SHP77 treated with DMSO at 0.1 percent for 48 hours (cell line): ENCODE data around the gene CTAGE15.
"Not testable (repeated sequence)": the region's sequence is repeated elsewhere in the genome, so short reads cannot be mapped to it uniquely, and the experiment has no call there.

ENCODE experiments used
- DNase-seq: peaks from one replicate; lab custom pipeline; 2025; lab: John Stamatoyannopoulos, UW

CTAGE15 gene, protein sequence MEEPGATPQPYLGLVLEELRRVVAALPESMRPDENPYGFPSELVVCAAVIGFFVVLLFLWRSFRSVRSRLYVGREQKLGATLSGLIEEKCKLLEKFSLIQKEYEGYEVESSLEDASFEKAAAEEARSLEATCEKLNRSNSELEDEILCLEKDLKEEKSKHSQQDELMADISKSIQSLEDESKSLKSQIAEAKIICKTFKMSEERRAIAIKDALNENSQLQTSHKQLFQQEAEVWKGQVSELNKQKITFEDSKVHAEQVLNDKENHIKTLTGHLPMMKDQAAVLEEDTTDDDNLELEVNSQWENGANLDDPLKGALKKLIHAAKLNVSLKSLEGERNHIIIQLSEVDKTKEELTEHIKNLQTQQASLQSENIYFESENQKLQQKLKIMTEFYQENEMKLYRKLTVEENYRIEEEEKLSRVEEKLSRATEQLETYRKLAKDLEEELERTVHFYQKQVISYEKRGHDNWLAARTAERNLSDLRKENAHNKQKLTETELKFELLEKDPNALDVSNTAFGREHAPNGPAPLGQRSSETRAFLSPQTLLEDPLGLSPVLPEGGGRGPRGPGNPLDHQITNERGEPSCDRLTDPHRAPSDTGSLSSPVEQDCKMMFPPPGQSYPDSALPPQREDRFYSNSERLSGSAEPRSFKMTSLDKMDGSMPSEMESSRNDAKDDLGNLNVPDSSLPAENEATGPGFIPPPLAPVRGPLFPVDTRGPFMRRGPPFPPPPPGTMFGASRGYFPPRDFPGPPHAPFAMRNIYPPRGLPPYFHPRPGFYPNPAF

DNA sequence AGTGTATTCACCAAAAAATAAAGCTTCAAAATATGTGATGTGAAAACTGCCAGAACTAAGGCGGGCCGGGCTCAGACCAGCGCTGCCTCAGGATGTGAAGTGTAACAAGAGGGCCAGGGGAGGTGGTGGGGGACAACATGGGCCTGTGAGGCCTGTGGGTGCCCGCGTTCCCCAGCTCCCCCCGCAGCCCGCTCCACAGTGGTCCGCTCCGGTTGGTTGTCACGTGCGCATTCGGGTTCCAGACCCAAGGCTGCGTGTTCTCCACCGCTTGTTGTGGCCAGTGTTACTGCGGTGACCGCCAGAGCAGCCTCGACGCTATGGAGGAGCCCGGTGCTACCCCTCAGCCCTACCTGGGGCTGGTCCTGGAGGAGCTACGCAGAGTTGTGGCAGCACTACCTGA is at the start of gene CTAGE15:
CTAGE15 (plus strand) TSS at position 301 of the 400 bp plus-strand sequence; CDS start at position 318, 17 bp downstream.
- not testable (repeated sequence) for DNase-seq

DNA sequence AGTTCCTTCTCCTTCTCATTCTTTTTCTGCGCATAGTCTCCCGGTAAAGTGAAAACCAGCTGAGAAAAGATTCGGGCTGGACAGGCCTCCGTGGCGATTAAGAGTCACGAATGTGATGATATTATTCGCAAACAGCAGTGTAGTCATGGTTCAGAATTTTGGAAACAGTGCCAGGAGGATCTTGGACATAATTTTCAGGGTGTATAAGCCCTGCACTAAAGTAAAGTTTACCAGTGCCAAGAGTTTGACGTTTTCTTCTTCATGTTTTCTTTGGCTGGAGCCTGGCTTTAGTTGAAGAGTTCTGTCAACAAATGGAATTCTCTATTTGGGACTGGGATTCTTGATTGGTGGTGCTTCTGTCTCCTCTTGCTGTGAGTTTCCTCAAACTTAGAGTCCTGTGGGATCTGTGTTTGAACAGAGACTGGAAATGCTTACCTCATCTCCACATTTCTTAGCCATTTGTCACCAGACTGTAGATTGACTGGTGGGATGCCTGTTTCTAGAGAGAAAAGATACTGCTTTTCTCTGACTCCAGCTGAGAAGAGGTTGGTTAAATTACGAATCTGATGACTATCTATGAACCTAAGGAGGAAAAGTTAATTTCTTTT is 49.2 kb upstream of the CTAGE15 start:
- not testable (repeated sequence) for DNase-seq

DNA sequence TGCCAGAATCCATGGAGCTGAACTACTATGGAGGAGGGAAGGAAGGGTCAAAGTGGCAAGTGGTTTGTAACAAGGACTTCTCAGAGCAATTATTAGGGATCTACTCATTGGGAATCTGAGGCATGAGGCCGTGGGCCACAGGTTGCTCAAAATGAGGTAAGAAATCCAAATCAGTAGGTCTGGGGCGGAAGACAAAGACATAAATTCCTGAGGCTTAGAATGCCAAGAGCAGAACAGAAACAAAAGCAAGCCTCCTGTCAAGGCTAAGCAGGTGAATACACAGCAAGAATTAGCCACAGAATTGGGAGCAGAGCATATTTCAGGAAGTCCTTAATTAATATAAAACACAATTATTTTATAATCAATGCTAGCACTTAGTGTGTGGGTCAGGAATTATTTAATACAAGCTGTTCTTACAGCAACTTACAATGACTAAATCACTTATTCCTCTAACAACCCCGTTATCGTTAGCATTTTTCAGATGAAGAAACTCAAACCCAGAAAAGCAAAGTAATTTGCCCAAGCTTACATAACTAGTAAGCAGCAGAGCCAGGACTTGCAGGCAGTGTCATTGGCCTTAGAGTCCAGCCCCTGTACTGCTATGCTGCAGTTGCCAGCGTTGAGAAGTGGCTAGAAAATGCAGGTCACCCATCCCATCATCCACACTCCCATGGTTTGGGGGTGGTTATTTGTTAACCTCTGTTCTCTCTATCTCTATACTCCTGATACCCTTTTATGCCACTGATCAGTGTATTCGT is 40.3 kb upstream of the CTAGE15 start:
- DNase-seq, result not testable (repeated sequence)

DNA sequence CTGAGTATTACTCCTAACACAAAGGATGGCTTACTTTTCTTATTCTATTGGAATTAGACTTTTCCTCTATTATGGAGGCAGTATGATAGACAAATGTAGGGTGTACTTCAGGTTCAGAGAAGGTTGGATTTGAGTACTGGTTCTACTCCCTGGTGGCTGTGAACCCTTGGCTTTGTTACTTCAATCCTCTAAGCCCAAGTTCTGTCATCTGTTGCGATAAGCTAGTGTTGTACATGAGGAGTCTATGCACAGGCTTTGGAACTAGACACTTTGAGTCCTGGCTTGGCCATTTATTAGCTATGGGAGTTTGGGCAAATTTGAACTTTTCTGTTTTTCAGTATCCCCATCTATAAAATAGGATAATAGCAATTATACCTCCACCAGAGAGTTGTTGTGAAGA is 39.7 kb upstream of the CTAGE15 start:
- DNase-seq, result not testable (repeated sequence)

DNA sequence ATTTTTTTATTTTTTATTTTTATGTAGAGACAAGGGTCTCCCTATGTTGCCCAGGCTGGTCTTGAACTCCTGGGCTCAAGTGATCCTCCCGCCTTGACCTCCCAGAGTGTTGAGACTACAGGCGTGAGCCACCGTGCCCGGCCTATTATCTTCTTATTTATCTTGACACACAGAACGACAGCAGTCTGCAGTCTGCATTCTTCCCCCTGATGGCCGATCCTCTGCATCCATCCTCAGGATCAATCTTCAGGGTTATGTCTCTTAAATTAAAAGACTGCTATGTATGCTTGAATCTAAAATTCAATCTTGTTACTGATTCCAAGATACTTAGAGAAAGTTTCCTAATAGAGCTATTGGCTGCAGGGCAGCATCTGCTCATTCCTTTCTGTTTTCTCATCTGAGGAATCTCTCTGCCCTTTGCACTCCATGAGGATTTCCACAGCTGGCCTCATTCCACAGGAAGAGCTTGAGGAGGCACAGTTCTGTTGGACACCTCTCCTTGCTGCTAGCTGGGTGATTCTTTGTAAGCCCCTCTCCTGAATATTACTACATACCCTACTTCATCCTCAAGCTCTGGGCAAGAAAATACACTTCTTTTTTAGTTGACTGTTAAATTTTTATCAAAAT is 38.3 kb upstream of the CTAGE15 start:
- not testable (repeated sequence) for DNase-seq

DNA sequence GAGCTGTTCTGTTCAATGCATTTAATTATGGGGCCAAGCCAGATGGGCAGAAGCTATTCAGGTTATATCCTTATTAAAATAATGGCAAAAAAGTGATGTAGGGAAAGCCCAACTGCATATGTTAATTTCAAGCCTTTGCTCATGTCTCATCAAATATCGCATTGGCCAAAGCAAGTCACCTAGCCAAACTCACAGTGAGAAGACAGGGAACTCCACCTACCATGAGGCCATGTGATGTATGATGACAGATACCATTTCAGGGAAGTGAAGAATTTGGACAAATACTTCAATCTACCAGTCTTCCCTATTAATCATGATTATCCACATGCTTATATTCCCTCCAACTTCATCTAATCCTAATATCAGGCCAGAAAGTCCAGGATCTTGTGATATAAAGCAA is 35.2 kb upstream of the CTAGE15 start:
- not testable (repeated sequence) for DNase-seq

DNA sequence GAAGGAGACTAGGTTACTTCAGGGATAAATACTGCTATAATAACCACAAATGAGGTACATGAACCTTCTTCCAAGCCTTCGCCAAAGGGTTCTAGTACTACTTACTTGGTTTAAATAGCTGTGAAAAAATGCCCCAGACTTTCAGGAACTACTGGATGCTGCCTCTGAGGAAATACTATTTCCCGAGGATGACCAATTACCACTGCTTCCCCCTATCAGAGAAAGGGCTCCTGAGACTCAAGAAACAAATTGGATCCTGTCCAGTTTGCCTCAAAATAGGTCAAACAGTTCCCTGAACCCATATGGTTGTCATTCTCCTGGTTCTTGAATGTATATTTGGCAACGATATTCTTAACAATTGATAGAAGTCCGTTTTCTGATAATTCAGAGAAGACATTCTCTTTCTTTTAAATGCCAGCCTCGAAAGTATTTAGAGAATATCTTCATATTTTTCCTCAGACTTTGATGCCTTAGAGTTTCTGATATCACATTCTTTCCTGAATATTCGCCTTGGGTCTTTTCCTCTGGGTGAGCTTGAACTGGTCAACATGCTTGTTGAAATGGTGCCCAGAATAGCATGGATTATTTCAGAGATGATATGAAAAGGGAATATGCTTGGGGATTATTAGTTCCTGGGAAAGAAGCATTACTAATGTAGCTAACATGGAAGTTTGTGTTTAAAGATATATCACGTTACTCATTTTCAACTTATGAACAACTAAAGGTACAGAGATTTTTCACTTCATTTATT is 28.1 kb upstream of the CTAGE15 start:
- not testable (repeated sequence) for DNase-seq

DNA sequence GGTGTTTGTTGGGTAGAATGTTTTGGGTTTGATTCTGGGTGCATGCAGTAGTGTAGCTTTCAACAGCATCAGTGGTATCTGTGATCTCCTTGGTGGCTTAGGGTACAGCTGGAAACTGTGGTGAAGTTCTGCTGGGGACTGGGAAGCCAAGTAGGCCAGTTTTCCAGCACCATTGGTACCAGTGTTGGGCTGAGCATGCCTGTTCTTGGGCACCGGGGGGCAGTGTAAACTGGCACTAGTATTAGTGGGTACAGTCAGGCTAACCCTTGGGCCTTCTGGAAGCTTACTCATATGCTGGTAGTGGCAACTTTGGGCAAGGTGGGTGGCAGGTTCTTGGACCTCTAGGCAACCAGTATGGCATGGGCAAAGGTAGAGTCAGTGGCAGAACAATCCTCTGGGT is 15.6 kb upstream of the CTAGE15 start:
- not testable (repeated sequence) for DNase-seq

DNA sequence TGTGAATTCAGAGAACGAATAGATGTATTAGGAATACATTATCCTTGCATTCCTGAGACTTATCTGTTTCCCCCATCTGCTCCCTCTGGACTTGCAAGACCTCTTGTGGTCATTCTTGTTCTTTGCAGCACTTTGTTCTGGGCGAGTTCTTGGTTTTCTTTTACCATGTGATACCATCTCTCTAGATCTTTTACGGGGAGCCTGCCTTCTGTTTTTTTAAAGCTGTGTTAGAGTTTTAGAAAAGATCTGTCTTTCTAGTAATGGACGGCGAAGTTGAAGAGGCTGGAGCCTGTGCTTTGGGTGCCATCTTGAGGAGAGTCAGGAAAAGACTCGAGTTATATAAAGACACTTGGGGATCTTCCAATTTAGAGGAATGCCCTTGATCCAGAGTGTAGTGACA is 8.3 kb upstream of the CTAGE15 start:
- not testable (repeated sequence) for DNase-seq

DNA sequence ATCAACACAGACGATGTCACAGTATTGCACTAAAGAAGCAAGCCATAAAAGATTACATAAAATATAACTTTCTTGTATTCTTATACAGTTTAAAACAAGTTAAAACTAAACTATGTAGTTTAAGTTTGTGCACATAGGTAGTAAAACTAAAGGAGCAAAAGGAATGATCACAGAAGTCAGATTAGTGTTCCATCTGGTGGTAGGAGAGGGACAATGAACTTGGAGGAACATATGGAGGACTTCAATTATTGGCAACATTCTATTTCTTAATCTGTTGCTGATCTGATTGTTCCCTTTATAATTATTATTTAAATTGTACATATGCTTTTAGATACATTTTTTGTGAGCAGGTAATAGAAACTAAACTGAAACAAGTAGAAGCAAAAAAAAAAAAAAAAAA is 5.6 kb upstream of the CTAGE15 start:
- not testable (repeated sequence) for DNase-seq

DNA sequence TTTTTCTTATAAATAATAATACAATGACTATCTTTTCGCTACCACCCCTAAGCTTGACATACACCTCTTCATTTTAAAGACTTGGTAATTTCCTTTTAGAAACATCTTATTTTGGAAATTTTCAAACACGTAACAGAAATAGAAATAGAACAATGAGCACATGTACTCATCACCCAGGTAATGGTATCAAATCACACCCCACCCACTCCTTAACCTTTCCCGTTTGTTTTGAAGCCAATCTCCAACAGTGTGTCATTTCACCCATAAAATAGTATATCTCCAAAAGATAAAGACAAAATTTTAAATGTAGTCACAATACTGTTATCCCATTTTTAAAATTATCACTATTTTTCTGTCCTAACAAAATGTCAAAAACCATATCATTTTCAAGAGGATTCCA is 16.6 kb downstream of the CTAGE15 start:
- not testable (repeated sequence) for DNase-seq

DNA sequence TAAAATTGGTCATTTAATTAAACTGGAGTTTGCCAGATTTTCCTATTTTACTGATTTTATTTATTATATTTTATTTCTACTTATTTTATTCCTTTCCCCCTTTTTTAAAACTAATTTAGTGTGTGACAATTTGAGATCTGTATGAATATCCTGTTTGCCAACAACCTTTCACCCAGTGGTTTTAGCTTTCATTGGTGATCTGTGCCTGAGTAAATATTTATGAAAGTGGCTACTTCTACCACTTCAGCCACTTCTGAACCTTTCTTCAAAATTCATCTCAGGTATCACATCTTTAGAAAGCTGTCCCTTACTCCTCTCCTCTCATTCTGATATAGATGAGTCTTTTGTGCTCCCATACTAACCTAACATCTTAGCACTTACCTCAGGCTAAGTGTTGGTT is 18.3 kb downstream of the CTAGE15 start:
- not testable (repeated sequence) for DNase-seq

DNA sequence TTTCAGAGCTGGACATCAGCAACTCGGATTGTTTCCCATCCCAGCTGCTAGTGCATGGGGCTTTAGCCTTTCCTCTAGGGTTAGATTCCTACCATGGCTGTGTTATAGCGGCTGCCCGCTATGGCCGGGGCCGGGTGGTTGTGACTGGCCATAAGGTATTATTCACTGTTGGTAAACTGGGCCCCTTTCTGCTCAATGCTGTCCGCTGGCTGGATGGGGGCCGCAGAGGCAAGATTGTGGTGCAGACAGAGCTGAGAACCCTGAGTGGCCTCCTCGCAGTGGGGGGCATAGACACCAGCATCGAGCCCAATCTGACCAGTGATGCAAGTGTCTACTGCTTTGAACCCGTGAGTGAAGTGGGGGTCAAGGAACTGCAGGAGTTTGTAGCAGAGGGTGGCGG is 26.5 kb downstream of the CTAGE15 start:
- not testable (repeated sequence) for DNase-seq

DNA sequence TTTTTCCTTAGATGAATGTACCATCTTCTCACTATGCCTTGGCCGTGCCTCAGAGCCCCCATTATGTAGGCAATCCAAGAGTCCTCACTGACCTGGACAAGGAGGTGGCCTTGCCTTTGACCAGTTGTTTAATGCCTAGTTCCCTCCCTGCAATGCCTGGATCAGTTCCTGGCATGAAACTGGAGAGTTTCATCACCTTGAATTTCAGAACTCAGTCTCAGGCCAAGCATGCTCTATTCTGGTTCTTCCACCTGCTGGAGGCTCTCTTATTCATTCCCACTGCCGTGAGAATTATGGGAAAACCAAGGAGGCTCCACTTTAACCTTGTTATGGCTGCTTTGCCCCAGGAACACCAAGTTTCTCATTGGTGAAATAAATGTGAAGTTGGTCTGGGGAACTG is 31.9 kb downstream of the CTAGE15 start:
- DNase-seq, result not testable (repeated sequence)

DNA sequence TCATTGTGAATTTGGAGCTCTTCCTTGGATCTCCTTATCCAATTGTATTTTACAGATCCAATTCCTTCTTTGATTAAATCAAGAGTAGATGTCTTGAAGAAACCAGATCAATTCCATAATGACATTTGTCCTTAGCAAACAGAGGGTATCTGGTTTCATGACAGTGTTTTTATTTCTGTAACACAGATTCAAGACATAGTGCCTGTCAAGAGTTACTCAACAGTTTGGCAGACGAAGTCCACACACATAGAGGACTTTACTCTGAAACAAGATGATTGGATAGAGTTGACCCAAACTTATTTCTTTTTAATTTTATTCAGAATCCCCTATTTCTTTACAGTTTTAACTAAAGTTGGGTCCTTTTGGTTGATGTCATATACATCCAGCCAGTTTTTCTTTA is 34.5 kb downstream of the CTAGE15 start:
- not testable (repeated sequence) for DNase-seq

DNA sequence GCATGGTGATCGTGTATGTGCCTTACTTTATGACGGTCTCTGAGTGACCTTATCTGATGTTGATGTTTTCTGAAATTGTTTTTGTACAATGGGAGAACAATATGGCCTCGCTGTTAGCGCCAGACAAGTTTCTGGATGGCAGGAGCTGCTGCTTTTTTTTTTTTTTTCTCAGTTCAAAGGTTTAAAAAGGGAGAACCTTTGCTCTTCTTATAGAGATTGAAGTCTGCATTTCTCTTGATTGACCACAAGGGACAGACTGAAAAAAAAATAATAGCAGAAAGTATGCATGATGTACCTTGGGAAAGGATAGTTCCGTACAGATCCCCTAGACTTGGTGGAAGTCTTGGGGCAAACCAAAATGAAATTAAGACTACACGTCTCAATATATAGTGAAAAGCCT is 43.9 kb downstream of the CTAGE15 start:
- DNase-seq, result not testable (repeated sequence)

DNA sequence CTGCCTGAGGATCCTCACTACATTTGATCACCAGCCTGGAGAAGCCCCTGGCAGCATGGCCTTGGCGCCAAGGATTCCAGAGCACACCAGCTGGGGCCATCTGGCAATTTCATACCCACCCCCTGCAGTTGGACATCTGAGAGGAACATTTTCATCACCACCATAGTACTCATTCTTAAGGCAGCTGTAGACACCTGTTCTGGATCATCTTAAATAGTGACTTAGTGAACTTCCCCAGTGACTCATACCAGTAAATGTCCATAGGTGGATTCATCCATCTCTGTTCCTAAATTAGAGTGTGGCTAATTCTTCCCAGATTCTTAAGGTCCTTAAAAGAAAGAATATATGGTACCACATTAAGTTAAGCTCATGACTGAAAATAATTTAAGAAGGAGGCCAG is 45.6 kb downstream of the CTAGE15 start:
- DNase-seq, result not testable (repeated sequence)

DNA sequence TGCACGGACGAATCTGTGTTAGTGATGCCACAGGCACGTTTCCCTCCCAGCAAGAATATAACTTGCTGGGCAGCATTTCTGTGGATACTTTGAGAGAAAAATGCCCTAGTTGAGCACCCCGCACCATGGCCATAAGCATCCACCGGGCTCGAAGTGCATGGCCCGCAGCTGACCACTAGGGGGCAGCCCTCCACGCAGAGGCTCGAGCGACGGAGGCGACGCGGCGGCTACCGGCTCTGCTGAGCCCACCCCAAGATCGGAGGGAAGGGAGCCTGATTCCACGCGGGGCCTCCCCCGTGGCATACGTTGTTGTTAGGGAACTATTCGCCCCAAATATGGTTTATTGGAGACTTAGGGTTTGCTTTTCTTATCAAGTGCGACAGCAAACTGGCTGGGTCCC is 48.5 kb downstream of the CTAGE15 start:
- DNase-seq, result not testable (repeated sequence)

DNA sequence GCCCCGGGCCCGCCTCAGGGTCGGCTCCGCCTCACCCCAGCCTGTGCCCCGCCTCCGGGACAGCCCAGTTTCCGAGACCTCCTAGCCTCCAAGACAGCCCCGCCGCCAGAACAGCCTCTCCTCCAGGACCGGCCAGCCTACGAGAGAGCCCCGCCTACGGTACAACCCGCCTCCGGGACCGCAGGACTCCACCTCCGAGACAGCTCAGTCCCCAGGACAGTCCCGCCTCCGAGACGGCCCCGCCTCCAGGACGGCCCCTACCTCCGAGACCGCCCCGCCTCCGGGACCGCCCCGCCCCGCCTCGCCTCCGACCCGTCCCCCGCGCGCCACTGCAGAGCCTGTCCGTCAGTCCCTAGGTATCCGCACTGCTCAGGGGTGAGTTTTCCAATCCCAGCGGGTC is 49.0 kb downstream of the CTAGE15 start, which contains the start of gene TCAF2:
TCAF2 (plus strand) TSS at position 329 of the 400 bp plus-strand sequence.
- DNase-seq, result not testable (repeated sequence)

DNA sequence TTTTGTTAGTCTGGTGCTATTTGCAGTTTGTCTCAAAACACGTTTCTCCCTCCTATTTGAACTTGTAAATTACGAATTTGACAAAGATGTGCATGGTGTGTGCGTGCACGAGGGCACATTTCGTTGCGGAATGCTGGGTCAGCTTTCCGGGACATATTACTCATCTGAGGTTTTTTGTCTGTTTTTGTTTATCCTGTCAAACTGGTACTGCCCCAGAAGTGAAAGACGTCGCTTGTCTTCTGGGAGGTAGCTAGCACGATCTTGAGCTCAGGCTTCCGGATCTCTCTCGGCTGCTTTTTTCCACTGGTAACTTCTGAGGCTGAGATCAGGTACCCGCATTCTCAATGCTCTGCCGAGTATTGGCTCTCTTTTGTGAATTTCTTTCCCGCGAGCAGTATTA is 49.6 kb downstream of the CTAGE15 start:
- DNase-seq, result not testable (repeated sequence)
